Testis (tissue), 3 donors: ENCODE results near the gene MRPS12. TPM values are rescaled to one million over a fixed set of nuclear protein-coding genes. Genes with fewer than 3 reads are reported as not detected.
A peak's percentile ranks its signal among the peaks of the same experiment; 100 is the strongest.

Source experiments
- DNase-seq: peaks from one replicate; pipeline ENCODE4 v3.0.0-alpha.2; 2019
- H3K27ac ChIP-seq, 2 donors: fragments of 200-600 bp; sonication (generic); one replicate each; pipeline ENCODE4 v1.5.1; 2019
- H3K27me3 ChIP-seq: fragments of 200-600 bp; sonication (generic); one replicate; pipeline ENCODE4 v1.5.1; 2019
- H3K36me3 ChIP-seq: fragments of 200-600 bp; sonication (generic); one replicate; pipeline ENCODE4 v1.5.1; 2017; ENCODE audit warnings: low read depth; ENCODE audit errors: missing control alignments
- H3K4me1 ChIP-seq: fragments of 200-600 bp; sonication (generic); one replicate; pipeline ENCODE4 v1.5.1; 2019
- H3K4me3 ChIP-seq, 2 donors: fragments of 200-600 bp; sonication (generic); one replicate each; pipeline ENCODE4 v1.5.1; 2017 to 2019
- H3K9me3 ChIP-seq: fragments of 200-600 bp; sonication (generic); one replicate; pipeline ENCODE4 v1.5.1; 2017
- POLR2A ChIP-seq: fragments of 450-650 bp; IDR thresholded peaks from one replicate; pipeline ENCODE4 v1.6.1; 2017; ENCODE audit warnings: antibody characterized with exemption, mild to moderate bottlenecking, moderate library complexity
- WGBS, 2 donors: methylation state at CpG; one replicate each; pipeline ENCODE4 v1.1.5; 2018; 5-methylcytosine and 5-hydroxymethylcytosine counted together
- intact Hi-C: fragments of 100-400 bp; cut with DNase I; formaldehyde crosslinking; loops from one replicate; pipeline ENCODE4 v1.15.1; 2023; ENCODE audit warnings: low total_unique reads
- polyA plus RNA-seq: library from polyadenylated mRNA; stranded (reverse); fragments of 350-450 nt; fragmentation: Illumina TruSeq; extraction: RNeasy Lipid Tissue Mini Kit (QIAGEN cat#74804); gene quantifications from one replicate; pipeline ENCODE4 v1.2.3, GENCODE V29; 2014; ENCODE audit warnings: low read depth, low replicate concordance; ENCODE audit not compliant: insufficient read depth
- total RNA-seq, 2 donors: library from RNA; depleted of rRNA; stranded (reverse); fragments of >200 nt; gene quantifications; one replicate each; pipeline ENCODE4 v1.2.3, GENCODE V29; 2016
- TF ChIP-seq, protein P1 (sequence below), 3 experiments: fragments of 450-650 bp in 2 of 3; fragments of 200-600 bp in 1 of 3; sonication (generic) in 1 of 3; IDR thresholded peaks; one replicate each; pipeline ENCODE4 v1.5.1; 2016 to 2019; ENCODE audit warnings: antibody characterized with exemption in 3 of 3, mild to moderate bottlenecking in 2 of 3, moderate library complexity in 1 of 3

The MRPS12 gene
- total and polyA plus RNA-seq, 3 donors from 2014 or later: 31.1 to 49.6 (median 48.3) TPM

DNA sequence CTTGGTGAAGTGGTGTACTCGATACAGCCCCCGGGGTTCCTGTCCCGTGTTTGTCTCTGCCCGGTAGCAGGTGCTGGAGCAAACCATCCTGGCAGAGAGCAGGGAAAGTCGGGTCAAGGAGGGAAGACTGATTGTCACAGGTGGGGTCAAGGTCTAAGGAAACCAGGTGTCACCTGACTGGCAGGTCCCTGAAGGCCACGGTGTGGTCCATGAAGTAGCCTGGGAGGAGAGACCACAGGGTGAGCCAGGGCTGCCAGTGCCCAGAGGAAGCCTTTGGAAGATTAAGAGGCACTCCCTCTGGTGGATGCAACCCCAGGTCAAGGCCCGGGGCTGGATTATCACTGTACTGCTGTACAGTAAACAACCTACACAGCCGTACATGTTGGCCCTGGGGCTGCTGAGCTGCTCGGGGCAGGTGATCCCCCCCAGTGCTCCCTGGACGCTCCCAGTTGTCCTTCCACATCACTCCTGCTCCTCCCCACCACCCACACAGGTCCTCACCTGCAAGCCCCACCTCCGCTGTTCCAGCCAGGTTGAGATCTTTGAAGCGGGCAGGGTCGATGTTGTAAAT lies 12.7 kb upstream of the MRPS12 start:
- intact Hi-C loops: no loop called here
- TF ChIP-seq, protein P1, sequence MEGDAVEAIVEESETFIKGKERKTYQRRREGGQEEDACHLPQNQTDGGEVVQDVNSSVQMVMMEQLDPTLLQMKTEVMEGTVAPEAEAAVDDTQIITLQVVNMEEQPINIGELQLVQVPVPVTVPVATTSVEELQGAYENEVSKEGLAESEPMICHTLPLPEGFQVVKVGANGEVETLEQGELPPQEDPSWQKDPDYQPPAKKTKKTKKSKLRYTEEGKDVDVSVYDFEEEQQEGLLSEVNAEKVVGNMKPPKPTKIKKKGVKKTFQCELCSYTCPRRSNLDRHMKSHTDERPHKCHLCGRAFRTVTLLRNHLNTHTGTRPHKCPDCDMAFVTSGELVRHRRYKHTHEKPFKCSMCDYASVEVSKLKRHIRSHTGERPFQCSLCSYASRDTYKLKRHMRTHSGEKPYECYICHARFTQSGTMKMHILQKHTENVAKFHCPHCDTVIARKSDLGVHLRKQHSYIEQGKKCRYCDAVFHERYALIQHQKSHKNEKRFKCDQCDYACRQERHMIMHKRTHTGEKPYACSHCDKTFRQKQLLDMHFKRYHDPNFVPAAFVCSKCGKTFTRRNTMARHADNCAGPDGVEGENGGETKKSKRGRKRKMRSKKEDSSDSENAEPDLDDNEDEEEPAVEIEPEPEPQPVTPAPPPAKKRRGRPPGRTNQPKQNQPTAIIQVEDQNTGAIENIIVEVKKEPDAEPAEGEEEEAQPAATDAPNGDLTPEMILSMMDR (IDR thresholded peaks at IDR 0.05): no peak
- no peak for TF ChIP-seq POLR2A
- no peaks in the 10 kb centered on the region for H3K4me1 ChIP-seq
- no peak overlapping the region for H3K4me3 ChIP-seq
- no peaks in the 10 kb centered on the region for H3K36me3 ChIP-seq
- peak; percentile 71 for DNase-seq
- H3K27me3 ChIP-seq: no peaks in the 10 kb centered on the region
- 58 to 72% methylated on average over 11 to 13 of the region's 13 CpGs for WGBS, 2 donors
- H3K27ac ChIP-seq: no peak overlapping the region
- no peaks in the 10 kb centered on the region for H3K9me3 ChIP-seq

DNA sequence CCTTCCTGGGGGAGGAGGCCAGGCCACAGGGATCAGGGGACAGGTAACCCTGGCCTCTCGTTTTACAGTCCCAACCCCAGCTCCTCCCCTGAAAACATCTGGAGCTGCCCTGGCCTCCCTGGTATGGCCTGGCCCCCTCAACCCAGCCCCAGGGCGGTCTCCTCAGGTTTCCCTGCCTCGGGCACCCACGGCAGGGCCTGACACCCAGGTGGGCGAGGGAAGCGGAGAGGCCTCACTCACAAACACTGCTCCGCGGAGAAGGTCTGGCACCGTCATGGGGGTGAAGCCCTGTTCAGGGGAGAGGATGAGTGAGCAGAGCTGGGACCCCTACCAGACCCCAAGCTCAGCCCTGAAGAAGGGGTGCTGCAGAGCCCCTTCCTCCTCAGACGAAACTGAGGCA lies 12.2 kb upstream of the MRPS12 start:
- no peak for DNase-seq
- no peak overlapping the region for H3K27ac ChIP-seq
- intact Hi-C loops: no loop called here
- no peaks in the 10 kb centered on the region for H3K36me3 ChIP-seq
- no peaks in the 10 kb centered on the region for H3K27me3 ChIP-seq
- WGBS, 2 donors: 78 to 88% methylated on average over 8 to 10 of the region's 10 CpGs
- TF ChIP-seq, protein P1 (IDR thresholded peaks at IDR 0.05): no peak
- TF ChIP-seq POLR2A: no peak
- no peaks in the 10 kb centered on the region for H3K4me1 ChIP-seq
- no peak overlapping the region for H3K4me3 ChIP-seq
- H3K9me3 ChIP-seq: no peaks in the 10 kb centered on the region

DNA sequence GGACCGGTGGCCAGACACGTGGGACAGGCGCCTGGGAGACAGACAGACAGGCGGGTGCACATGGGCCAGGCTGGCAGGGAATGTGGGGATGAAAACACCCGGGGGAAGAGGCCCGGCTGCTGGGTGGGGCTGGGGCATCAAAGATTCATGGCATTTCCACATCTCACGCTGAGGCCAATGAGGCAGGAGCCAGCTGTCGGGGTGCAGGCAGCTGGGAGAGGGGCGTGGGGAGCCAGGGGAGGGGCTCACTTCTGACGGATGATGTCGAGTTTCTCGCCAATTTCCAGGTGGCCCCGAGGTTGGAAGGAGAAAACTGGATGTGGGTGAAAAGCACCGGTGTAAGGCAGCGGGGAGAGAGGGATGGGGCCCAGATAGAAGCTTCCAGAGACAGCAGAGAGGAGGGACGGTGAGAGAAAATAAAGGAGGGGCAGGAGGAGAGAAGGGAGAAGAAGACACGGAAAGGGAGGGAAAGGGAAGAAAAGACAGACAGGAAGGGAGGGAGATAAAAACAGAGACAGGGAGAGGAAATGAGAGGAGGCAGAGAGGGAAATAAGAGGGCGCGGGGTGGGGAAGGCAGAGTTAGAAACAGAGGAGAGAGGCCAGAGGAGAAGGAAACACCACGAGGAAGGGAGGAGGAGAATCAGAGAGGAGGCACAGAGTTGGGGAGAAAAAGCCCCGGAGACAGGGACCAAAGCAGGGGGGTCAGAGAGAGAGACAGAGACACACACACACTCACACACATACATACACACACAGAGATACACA lies 10.7 kb upstream of the MRPS12 start:
- Histone ChIP-seq H3K4me3 (no peak overlapping the region), H3K9me3 (no peaks in the 10 kb centered on the region), H3K27ac (no peak overlapping the region), H3K27me3 (no peaks in the 10 kb centered on the region), H3K36me3 (no peaks in the 10 kb centered on the region), H3K4me1 (no peaks in the 10 kb centered on the region)
- 71 to 73% methylated on average over 21 of the region's 21 CpGs for WGBS, 2 donors
- no peak for DNase-seq
- intact Hi-C loops: loop anchor here (10.0 kb wide), 1 partner anchor 375 kb away; no protein-coding TSS in a partner anchor
- TF ChIP-seq POLR2A: no peak
- TF ChIP-seq, protein P1 (IDR thresholded peaks at IDR 0.05): no peak

DNA sequence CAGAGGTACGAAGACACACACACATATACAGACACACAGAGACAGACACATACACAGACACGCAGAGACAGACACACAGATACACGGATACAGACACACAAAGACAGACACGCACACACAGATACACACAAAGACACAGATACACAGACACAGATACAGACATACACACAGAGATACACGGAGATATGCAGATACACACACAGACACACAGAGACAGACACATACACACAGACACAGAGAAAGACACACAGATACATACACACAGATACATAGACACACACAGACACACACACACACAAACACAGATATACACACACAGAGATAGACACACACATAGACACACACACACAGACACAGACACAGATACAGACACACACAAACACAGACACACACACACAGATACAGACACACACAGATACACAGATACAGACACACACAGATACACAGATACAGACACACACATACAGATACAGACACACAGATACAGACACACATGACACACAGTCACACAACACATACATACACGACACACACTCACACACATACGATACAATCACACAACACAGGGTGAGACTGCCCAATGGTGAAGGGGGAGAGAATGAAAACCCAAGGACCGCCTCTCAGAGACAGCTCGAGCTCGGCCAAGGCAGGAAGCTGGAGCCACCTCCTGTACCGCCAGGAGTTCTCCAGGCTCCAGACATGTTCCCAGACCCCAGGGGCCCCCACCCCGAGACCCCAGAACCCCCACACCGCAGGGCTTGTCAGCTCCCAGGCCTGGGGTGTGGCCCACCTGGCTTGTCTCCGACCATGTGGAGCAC lies 9.9 kb upstream of the MRPS12 start:
- no peak for DNase-seq
- Histone ChIP-seq H3K9me3 (no peaks in the 10 kb centered on the region), H3K4me1 (no peaks in the 10 kb centered on the region), H3K27ac (no peak overlapping the region), H3K4me3 (no peak overlapping the region), H3K27me3 (no peaks in the 10 kb centered on the region), H3K36me3 (no peaks in the 10 kb centered on the region)
- intact Hi-C loops: loop anchor here (10.0 kb wide), 1 partner anchor 376 kb away; no protein-coding TSS in a partner anchor
- TF ChIP-seq POLR2A: no peak
- TF ChIP-seq, protein P1 (IDR thresholded peaks at IDR 0.05): no peak
- 76 to 77% methylated on average over 10 to 12 of the region's 14 CpGs for WGBS, 2 donors
